A204.1 (cell line): Measurements from ENCODE around the gene GLUD1.
"Not testable (repeated sequence)": the region's sequence is repeated elsewhere in the genome, so short reads cannot be mapped to it uniquely, and the experiment has no call there.

Source experiments
- FAIRE-seq: peaks from 2 replicates; lab custom pipeline; 2012; peaks lifted over from hg19 to GRCh38; lab: Jason Lieb, UNC

Gene GLUD1

GRCh38 chr10:87094373-87095235, at the start of gene GLUD1, which contains the start of gene SHLD2:
TSS of gene GLUD1 (minus strand) at chr10:87094843. CDS start at chr10:87094769, 74 bp downstream.
TSS of gene SHLD2 (plus strand) at chr10:87095206. CDS start at chr10:87151355, 56,149 bp downstream.
- FAIRE-seq, result no peak

- not testable (repeated sequence) for FAIRE-seq
Measured at GRCh38 chr10:87143109-87143418, 48.4 kb upstream of the GLUD1 start.

DNA sequence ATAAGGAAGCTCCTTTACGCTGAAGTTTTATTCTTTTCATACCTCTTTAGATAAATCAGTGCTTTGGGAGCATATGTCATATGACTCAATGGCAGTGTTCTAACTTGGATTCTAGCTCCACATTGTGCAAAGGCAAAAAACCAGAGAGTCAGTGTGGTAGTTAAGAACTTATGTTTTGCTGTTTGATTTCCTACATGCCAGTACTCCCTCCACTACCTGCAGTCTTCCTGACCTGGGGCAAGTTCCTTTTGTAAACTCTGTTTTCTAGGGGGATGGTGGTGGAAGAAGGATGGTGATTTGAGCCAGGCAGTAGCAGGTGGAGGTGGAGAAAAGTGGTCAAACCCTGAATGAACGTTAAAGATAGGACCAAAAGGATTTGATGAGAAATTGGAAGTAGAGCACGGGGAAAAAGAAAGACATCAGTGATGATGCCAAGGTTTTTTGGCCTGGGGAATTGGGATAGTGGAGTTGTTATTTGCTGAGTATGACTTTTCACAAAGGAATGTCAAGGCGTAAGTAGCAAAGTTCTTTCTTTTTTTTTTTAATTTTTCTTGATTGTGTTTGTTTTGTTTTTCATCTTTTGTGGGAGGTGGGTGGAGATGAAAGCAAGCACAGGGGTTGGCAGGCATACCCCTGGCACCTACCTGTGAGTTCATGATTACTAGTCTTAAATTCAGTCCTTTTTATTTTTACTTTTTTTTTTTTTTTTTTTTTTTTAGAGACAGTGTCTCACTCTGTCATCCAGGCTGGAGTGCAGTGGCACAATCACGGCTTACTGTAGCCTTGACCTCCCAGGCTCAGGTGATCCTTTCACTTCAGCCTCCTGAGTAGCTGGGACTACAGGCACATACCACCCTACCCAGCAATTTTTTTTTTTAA, 47.8 kb upstream of the GLUD1 start:
- FAIRE-seq, result not testable (repeated sequence)

GRCh38 chr10:87137478-87137877, 42.8 kb upstream of the GLUD1 start:
- not testable (repeated sequence) for FAIRE-seq

GRCh38 chr10:87134440-87134839, 39.8 kb upstream of the GLUD1 start:
- FAIRE-seq, result not testable (repeated sequence)

DNA sequence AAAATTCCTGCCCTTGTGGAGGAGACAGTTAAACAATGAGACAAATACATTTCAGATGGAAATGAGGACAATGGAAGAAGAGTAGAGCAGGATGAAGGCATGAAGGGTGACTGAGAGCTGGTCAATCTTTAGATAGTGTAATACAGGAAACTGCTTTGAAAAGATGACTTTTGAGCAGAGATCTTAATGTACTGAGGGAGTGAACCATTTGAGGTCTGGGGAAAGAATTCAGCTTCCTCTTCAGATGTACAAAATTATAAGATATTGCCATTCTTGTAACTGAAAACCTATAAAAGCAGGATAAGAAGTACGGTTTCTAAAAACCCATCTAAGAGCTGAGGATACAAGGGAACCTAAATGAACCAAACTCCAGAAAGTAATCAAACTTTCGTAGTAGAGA, 39.3 kb upstream of the GLUD1 start:
- FAIRE-seq, result not testable (repeated sequence)

DNA sequence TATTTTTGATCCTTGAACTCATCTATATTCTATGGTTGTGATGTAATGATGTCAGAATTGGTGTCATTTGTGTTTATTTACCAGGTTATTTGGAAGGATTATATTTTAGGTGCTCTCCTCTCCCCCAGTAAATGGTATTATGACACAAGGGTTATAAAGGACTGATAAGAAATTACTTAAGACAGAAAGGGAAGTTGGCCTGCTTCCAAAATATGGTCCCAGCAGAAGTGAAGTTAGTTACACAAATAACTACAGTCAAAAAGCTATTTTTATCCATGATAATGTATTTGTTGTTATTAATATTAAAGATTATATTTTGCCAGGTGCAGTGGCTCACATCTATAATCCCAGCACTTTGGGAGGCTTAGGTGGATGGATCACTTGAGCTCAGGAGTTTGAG, 37.5 kb upstream of the GLUD1 start:
- FAIRE-seq, result not testable (repeated sequence)

- FAIRE-seq, result not testable (repeated sequence)
Measured at GRCh38 chr10:87127607-87128156, 33.0 kb upstream of the GLUD1 start.

GRCh38 chr10:87127048-87127447, 32.4 kb upstream of the GLUD1 start:
- not testable (repeated sequence) for FAIRE-seq

DNA sequence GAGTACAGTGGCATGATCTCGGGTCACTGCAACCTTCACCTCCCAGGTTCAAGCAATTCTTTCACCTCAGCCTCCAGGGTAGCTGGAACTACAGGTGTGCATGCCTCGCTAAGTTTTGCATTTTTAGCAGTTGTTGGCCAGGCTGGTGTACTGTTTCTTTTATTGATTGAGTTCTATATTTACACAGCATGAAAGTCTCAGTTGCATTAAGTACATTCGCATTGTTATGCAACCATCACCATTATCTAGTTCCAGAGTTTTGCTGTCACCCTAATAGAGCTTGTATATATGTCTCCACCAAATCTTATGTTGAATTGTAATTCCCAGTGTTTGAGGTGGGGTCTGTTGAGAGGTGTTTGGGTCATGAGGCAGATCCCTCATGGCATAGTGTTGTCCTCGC, 28.7 kb upstream of the GLUD1 start:
- not testable (repeated sequence) for FAIRE-seq

DNA sequence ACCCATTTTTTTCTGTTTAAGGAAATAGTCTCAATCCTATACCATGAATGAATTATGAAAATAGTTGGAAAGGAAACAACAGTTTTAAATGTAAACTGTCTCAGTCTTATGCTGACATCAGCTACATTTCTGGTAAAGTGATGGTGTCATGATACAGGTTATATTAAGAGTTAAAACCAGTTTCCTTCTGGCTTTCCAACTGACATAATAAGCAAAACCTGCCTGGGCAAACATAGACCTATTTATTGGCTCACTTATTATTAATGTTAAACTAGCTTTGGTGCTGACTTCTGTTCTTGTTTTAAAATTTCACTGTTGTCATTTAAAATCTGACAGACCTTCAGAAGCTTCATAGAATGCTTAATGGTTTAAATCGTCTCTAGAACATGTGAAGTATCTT, 24.4 kb upstream of the GLUD1 start:
- not testable (repeated sequence) for FAIRE-seq

- not testable (repeated sequence) for FAIRE-seq
Measured at GRCh38 chr10:87118122-87118521, 23.5 kb upstream of the GLUD1 start.

- FAIRE-seq, result no peak
Measured at GRCh38 chr10:87105446-87106124, 10.9 kb upstream of the GLUD1 start.

DNA sequence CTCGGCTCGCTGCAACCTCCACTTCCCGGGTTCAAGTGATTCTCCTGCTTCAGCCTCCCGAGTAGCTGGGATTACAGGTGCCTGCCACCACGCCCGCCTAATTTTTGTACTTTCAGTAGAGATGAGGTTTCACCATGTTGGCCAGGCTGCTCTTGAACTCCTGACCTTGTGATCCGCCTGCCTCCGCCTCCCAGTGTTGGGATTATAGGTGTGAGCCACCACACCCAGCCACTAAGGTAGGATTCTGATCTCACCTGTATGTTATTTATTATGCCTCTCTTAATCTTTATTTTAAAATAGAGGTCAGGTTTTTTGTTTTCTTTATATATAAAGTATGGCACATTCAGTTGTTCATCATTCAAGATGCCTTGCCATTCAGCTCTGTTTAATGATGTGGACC, 10.1 kb upstream of the GLUD1 start:
- not testable (repeated sequence) for FAIRE-seq

GRCh38 chr10:87101996-87102395, 7.4 kb upstream of the GLUD1 start:
- FAIRE-seq, result no peak

DNA sequence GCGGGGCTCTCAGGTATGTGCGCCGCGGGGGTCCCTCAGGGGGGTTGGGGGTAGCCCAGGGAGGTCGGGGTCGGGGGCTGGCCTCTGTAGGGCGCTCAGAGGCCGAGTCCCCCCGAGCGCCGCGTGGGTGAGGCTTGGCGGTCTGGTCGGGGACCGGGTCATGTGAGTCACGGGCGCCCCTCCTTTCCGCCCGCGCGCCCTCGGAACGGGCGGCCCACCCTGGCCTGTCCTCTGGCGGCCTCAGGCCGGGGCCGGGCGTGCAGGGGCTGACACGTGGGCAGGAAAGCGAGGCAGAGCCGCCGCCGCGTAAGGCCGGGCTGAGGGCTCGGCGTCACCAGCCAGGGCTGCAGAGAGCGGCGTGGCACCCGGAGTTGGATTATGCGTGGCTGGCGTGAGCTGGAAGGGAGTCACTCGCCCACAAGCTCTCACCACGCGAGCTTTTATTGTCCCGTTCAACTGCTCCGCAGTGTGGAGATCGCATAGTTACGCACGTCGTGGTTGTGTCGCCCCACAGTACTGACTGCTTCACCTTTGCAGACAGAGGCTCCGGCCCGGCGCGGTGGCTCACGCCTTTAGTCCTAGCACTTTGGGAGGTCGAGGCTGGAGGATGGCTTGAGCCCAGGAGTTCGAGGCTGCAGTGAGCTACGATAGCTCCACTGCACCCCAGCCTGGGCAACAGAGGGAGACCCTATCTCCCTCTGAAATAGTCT, 748 bp upstream of the GLUD1 start:
- no peak for FAIRE-seq

DNA sequence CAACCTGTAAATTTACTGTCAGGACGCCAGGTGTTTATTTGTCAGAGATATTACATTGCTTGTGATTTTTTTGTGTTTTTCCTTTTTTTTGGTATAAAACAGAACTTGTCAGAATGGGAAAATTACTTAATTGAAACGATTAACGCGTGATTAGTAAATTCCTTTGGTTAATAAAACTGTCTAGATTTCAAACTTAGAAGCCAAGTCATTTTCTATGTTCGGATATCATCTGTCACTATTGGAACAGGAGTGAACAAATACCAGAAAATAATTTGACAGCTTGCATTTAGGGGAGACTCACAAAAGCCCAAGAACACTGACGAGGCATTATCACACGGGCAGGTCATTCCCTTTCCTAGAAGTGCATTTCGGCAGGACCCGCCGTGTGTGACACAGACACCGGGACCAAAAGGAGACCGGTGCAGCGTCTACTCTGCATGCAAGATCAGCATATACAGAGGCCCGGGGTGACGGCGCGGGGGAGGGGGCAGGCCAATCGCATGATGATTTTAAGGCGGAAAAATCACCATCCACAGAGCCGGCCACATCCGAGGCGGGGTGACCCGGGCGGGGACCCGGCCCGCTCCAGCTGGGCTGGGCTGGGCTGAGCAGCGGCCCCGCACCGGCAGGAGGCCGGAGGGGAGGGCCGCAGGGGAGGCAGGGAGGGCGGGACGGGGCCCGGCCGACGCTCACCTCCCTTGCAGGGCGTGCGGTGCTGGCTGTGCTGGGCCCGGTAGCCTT, 841 bp downstream of the GLUD1 start:
- no peak for FAIRE-seq

DNA sequence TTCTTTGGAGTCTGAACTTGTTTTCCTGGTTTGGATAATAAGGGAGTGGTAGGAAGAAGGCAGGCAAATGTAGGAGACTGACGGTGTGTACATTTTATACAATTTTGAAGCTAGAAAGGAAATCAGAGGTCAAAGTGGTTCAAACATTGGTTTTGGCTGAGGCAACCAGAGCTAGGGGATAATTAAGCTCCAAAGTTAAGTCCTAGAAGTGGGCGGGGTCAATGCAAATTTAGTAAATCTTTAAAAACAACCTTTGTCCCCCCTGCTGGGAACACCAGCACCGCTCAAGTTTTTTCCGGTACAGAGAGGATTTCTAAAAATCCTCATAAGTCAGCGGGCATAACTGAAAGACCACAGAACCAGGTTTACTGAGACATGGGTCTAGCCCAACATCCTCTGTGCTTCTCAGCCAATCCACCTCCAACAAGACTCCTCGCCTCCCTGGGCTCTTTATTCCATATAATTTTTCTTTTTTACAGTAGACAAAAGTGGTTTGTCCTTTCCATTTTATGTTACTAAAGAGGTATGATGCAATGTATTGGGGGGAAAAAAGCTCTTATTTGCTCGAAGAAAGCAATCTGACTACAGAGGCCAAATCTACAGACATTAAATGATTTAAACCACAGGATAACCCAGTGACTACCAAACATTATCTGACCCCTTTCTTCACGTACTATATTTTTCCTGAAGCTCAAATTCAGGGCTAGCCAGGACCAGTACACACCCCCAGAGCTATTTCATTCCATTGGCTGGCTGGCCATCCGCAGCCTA, 1.6 kb downstream of the GLUD1 start:
- FAIRE-seq, result no peak

DNA sequence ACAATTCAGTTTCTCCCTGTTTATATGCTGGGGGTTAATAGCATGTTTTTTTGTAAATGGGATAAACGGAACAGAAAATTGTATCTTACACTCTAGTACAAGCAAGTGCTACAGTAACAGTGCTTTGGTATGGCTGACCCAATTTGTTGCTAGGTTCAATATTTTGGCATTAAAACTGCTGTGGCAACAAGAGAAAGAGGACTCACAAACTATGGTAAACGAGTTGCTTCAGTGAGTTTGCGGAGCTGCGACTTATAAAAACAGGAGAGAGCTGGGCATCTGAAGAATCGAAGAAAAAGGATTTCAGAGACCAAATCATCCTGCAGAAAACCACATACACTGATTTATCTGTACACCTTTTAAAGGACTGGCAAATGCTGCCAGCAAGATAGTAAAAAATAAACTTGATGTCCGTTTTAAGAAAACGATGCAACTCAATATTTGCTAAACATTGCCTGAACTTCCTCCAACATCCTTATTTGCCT, 2.2 kb downstream of the GLUD1 start:
- FAIRE-seq, result no peak

DNA sequence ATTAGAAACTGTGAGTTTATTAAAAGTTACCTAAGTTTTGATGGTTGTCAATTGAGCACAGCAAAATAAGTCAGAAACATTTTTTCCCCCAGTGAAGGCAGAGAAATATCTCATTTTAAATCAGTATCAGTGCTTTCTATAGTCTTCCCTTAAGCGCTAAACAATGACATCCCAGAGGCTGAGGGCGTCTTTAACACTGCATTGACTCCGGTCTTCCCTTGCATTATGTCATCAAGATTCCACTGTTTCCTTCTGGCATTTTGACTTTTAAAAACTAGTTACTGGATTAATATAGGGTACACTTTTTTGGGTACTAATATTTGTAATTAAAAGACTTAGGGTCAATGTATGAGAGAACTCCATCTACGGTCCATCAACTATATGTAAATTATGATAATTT, 3.9 kb downstream of the GLUD1 start:
- no peak for FAIRE-seq
